H1 (cell line): Measurements from ENCODE around the gene SLC25A34. TPM values are rescaled to one million over a fixed set of nuclear protein-coding genes. Genes with fewer than 3 reads are reported as not detected.

Experiments
- CTCF ChIP-seq, 3 experiments: IDR thresholded peaks; 1 replicate in 2 of 3; 2 replicates in 1 of 3; pipeline versions ENCODE4 v1.5.1 to v1.6.1; 2011; ENCODE audit warnings: low read length in 3 of 3, mild to moderate bottlenecking in 3 of 3, inconsistent platforms in 2 of 3, low read depth in 1 of 3, moderate library complexity in 1 of 3; ENCODE audit not compliant: insufficient read depth in 1 of 3; ENCODE audit errors: control extremely low read depth in 1 of 3
- KDM4A ChIP-seq: IDR thresholded peaks from one replicate; pipeline ENCODE4 v1.7.1; 2012; ENCODE audit warnings: low read depth, mild to moderate bottlenecking, moderate library complexity, low read length, inconsistent platforms; ENCODE audit not compliant: severe bottlenecking
- POLR2A ChIP-seq, 2 experiments: IDR thresholded peaks; 1 replicate in 1 of 2; 2 replicates in 1 of 2; pipeline ENCODE4 v1.6.1; 2011; ENCODE audit warnings: low read depth in 2 of 2, low read length in 2 of 2, mild to moderate bottlenecking in 2 of 2; ENCODE audit errors: control extremely low read depth in 1 of 2
- polyA plus RNA-seq, 7 experiments: library from polyadenylated mRNA; depleted of rRNA in 3 of 7; stranded (reverse) in 5 of 7; unstranded in 2 of 7; fragments of >200 nt in 5 of 7; fragments of 200-250 nt in 2 of 7; gene quantifications; 1 replicate in 5 of 7; 2 replicates in 1 of 7; 4 replicates in 1 of 7; pipeline versions ENCODE4 v1.2.1 to v1.2.3, GENCODE V29; 2011 to 2013; ENCODE audit warnings: missing spikeins in 2 of 7, mixed read lengths in 2 of 7
- total RNA-seq: library from RNA; stranded (reverse); fragmentation: NEBNext Ultra II Directional; extraction: Animal tissue kit (Norgen Biotek cat#: 25700); gene quantifications from 2 replicates; pipeline ENCODE4 v1.2.1, GENCODE V29; 2021

Gene SLC25A34
- total and polyA plus RNA-seq, 2 of the 8 experiments (the other 6 are each of a cell fraction or from before 2014, with no cell fraction given) = 0.48 to 0.62 TPM

GRCh38 chr1:15764890-15765289 lies 28.8 kb downstream of the SLC25A34 start (continued):
- no peak for TF ChIP-seq CTCF (IDR thresholded peaks at IDR 0.05; ENCODE audit: control extremely low read depth in 1 of 3, insufficient read depth in 1 of 3, low read depth in 1 of 3, low read length in 3 of 3)
- no peak for TF ChIP-seq KDM4A
- no peak for TF ChIP-seq POLR2A (IDR thresholded peaks at IDR 0.05; ENCODE audit: control extremely low read depth in 1 of 2, low read depth in 2 of 2, low read length in 2 of 2)
